Kidney epithelial cell (primary cell): ENCODE data around the gene CDH2. TPM values are rescaled to one million over a fixed set of nuclear protein-coding genes. Genes with fewer than 3 reads are reported as not detected.

Experiments used
- DNase-seq: peaks from one replicate; pipeline ENCODE4 v3.0.0-alpha.2; 2010; ENCODE audit warnings: low read depth
- H3K27me3 ChIP-seq: 2 replicates; pipeline ENCODE4 v1.6.0; 2011; ENCODE audit warnings: low read length; ENCODE audit not compliant: control insufficient read depth, insufficient read depth
- H3K36me3 ChIP-seq: 2 replicates; pipeline ENCODE4 v1.5.1; 2011; ENCODE audit warnings: low read length; ENCODE audit not compliant: control insufficient read depth, insufficient read depth
- H3K4me3 ChIP-seq: 2 replicates; pipeline ENCODE4 v1.5.1; 2011; ENCODE audit warnings: low read depth, mild to moderate bottlenecking, control low read depth, low read length
- total RNA-seq: library from RNA; depleted of rRNA; stranded (reverse); fragments of >200 nt; gene quantifications from 2 replicates; pipeline ENCODE4 v1.2.3, GENCODE V29; 2015
- TF ChIP-seq, protein P1 (sequence below): IDR thresholded peaks from 2 replicates; pipeline ENCODE4 v1.5.1; 2011; ENCODE audit warnings: mild to moderate bottlenecking, moderate library complexity, low read length, control low read depth, inconsistent platforms; ENCODE audit not compliant: insufficient read depth, poor library complexity, severe bottlenecking

Gene CDH2
- total RNA-seq, 1 donor from 2014 or later = 190 TPM

GRCh38 chr18:28078849-28079248 is 98.1 kb downstream of the CDH2 start:
- DNase-seq = no peak
- TF ChIP-seq, protein P1, sequence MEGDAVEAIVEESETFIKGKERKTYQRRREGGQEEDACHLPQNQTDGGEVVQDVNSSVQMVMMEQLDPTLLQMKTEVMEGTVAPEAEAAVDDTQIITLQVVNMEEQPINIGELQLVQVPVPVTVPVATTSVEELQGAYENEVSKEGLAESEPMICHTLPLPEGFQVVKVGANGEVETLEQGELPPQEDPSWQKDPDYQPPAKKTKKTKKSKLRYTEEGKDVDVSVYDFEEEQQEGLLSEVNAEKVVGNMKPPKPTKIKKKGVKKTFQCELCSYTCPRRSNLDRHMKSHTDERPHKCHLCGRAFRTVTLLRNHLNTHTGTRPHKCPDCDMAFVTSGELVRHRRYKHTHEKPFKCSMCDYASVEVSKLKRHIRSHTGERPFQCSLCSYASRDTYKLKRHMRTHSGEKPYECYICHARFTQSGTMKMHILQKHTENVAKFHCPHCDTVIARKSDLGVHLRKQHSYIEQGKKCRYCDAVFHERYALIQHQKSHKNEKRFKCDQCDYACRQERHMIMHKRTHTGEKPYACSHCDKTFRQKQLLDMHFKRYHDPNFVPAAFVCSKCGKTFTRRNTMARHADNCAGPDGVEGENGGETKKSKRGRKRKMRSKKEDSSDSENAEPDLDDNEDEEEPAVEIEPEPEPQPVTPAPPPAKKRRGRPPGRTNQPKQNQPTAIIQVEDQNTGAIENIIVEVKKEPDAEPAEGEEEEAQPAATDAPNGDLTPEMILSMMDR = no peak
- Histone ChIP-seq H3K4me3 (no peak overlapping the region), H3K36me3 (no peaks in the 10 kb centered on the region), H3K27me3 (no peaks in the 10 kb centered on the region)

GRCh38 chr18:28078298-28078697 is 98.6 kb downstream of the CDH2 start:
- TF ChIP-seq, protein P1 = no peak
- Histone ChIP-seq H3K4me3 (no peak overlapping the region), H3K27me3 (no peaks in the 10 kb centered on the region), H3K36me3 (no peaks in the 10 kb centered on the region)
- no peak for DNase-seq

DNA sequence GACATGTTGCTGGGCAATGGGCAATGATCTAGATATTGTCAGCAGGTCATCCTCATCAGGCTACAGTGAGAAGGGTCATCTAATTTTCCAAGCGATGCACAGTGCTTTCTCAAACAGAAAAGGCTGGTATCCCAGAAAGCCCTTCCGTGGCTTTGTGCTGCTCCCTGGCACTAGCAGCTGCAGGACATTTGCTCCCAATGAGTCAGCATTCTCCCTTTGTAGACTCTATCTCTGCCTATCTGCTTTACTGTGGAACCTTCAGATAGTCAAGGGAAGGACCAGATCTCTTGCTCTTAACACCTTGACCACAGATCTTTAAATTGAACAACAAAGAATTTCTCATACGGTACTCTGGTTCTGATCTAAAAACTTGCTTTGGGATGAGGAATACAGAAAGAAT is 101.4 kb downstream of the CDH2 start:
- no peaks in the 10 kb centered on the region for H3K27me3 ChIP-seq
- no peak for DNase-seq
- no peaks in the 10 kb centered on the region for H3K36me3 ChIP-seq
- H3K4me3 ChIP-seq = no peak overlapping the region
- TF ChIP-seq, protein P1 = no peak

DNA sequence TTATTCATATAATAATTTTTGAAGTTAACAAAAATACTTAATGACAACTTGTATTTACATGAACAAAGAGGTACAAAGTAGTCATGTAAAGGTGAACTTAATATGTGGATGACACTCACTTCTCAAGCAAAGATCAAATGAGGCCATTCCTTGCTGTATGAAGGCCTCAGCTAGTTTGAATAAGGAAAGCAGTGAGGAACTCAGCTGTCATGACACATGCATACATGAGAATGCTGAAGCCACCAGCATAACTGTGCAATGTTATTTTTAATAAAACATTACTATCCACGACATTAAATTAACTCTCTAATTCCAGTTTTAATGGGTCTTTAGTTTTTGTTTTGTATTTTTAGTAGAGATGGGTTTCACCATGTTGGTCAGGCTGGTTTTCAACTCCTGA is 102.9 kb downstream of the CDH2 start:
- no peak for DNase-seq
- Histone ChIP-seq H3K4me3 (no peak overlapping the region), H3K27me3 (no peaks in the 10 kb centered on the region), H3K36me3 (no peaks in the 10 kb centered on the region)
- TF ChIP-seq, protein P1 = no peak

GRCh38 chr18:28073658-28074057 is 103.3 kb downstream of the CDH2 start:
- no peak overlapping the region for H3K4me3 ChIP-seq
- TF ChIP-seq, protein P1 = no peak
- H3K27me3 ChIP-seq = no peaks in the 10 kb centered on the region
- no peak for DNase-seq
- H3K36me3 ChIP-seq = no peaks in the 10 kb centered on the region

- no peak overlapping the region for H3K4me3 ChIP-seq
- H3K36me3 ChIP-seq = no peaks in the 10 kb centered on the region
- H3K27me3 ChIP-seq = no peaks in the 10 kb centered on the region
- TF ChIP-seq, protein P1 = no peak
- no peak for DNase-seq
Observed at GRCh38 chr18:28071199-28071598, 105.7 kb downstream of the CDH2 start.
